GM18505 (cell line): ENCODE measurements around the gene WNK4.
A peak's percentile ranks its signal among the peaks of the same experiment; 100 is the strongest.

ENCODE experiments used
- ATAC-seq: cut with Tn5 transposase; IDR thresholded peaks from one replicate; pipeline ENCODE4 v1.9.1; 2021; ENCODE audit not compliant: unreplicated experiment
- POLR2A ChIP-seq: IDR thresholded peaks from 4 replicates; pipeline ENCODE4 v1.6.1; 2011; ENCODE audit warnings: borderline replicate concordance; ENCODE audit not compliant: insufficient read depth, insufficient read length; ENCODE audit errors: extremely low read depth

WNK4 gene

GRCh38 chr17:42818379-42818778 is 38.0 kb downstream of the WNK4 start:
- TF ChIP-seq POLR2A, result no peak
- ATAC-seq, result no peak

- peak; percentile 14 for TF ChIP-seq POLR2A
- no peak for ATAC-seq
These were observed 39.6 kb downstream of the WNK4 start for GRCh38 chr17:42819939-42820535.

- TF ChIP-seq POLR2A, result no peak
- ATAC-seq, result no peak
These were observed 40.8 kb downstream of the WNK4 start for GRCh38 chr17:42821176-42821575.

- ATAC-seq, result no peak
- no peak for TF ChIP-seq POLR2A
These were observed 47.1 kb downstream of the WNK4 start for GRCh38 chr17:42827472-42827871.

GRCh38 chr17:42830971-42831370 is 50.6 kb downstream of the WNK4 start:
- no peak for ATAC-seq
- no peak for TF ChIP-seq POLR2A

GRCh38 chr17:42832213-42832933 is 52.0 kb downstream of the WNK4 start:
- ATAC-seq, result no peak
- no peak for TF ChIP-seq POLR2A

- peak; percentile 96 for TF ChIP-seq POLR2A
- peak; percentile 70 for ATAC-seq
These were observed 52.7 kb downstream of the WNK4 start, which contains the start of gene PSME3 for GRCh38 chr17:42832934-42833766. TSS of gene PSME3 (plus strand) at chr17:42833397. CDS start at chr17:42833632, 235 bp downstream.

- no peak for TF ChIP-seq POLR2A
- ATAC-seq, result no peak
These were observed 53.5 kb downstream of the WNK4 start for GRCh38 chr17:42833767-42834422.

- ATAC-seq, result no peak
- TF ChIP-seq POLR2A, result no peak
These were observed 55.3 kb downstream of the WNK4 start for GRCh38 chr17:42835732-42836131.

GRCh38 chr17:42841975-42842685 is 61.7 kb downstream of the WNK4 start:
- no peak for ATAC-seq
- TF ChIP-seq POLR2A, result no peak

GRCh38 chr17:42843358-42843934 is 63.0 kb downstream of the WNK4 start:
- ATAC-seq, result no peak
- TF ChIP-seq POLR2A, result no peak

GRCh38 chr17:42844271-42844670 is 63.9 kb downstream of the WNK4 start, which contains the start of gene AOC2:
TSS of gene AOC2 (plus strand) at chr17:42844580. CDS start at chr17:42844627, 47 bp downstream.
- ATAC-seq, result no peak

More at GRCh38 chr17:42844271-42844670, 63.9 kb downstream of the WNK4 start, which contains the start of gene AOC2:
- TF ChIP-seq POLR2A, result no peak
